Keratinocyte (primary cell): ENCODE data around the gene RNF150. TPM values are rescaled to one million over a fixed set of nuclear protein-coding genes. Genes with fewer than 3 reads are reported as not detected.

Source experiments
- DNase-seq: peaks from one replicate; pipeline ENCODE4 v3.0.0-alpha.2; 2011; ENCODE audit warnings: low read depth, missing footprints, low spot score
- FAIRE-seq: peaks from 2 replicates; lab custom pipeline; 2011; peaks lifted over from hg19 to GRCh38; lab: Jason Lieb, UNC
- H2AFZ ChIP-seq: 2 replicates; pipeline ENCODE4 v1.6.0; 2012; ENCODE audit warnings: low read length, control low read depth, inconsistent platforms; ENCODE audit not compliant: control insufficient read depth
- H3K27ac ChIP-seq: 2 replicates; pipeline ENCODE4 v1.5.1; 2011; ENCODE audit warnings: low read length; ENCODE audit not compliant: control insufficient read depth, insufficient read depth
- H3K27me3 ChIP-seq: 3 replicates; pipeline ENCODE4 v1.6.0; 2011; ENCODE audit warnings: low read length; ENCODE audit not compliant: control insufficient read depth, insufficient read depth; ENCODE audit errors: extremely low read depth
- H3K36me3 ChIP-seq, 2 experiments: 2 replicates in 1 of 2; 3 replicates in 1 of 2; pipeline ENCODE4 v1.5.1; 2011; ENCODE audit warnings: low read length in 2 of 2, mild to moderate bottlenecking in 1 of 2; ENCODE audit not compliant: control insufficient read depth in 2 of 2, insufficient read depth in 2 of 2; ENCODE audit errors: extremely low read depth in 1 of 2
- H3K4me1 ChIP-seq: 3 replicates; pipeline ENCODE4 v1.5.1; 2011; ENCODE audit warnings: low read length; ENCODE audit not compliant: control insufficient read depth, insufficient read depth; ENCODE audit errors: extremely low read depth
- H3K4me2 ChIP-seq: 3 replicates; pipeline ENCODE4 v1.6.0; 2011; ENCODE audit warnings: low read depth, low read length; ENCODE audit not compliant: control insufficient read depth, insufficient read depth; ENCODE audit errors: extremely low read depth
- H3K4me3 ChIP-seq, 3 experiments: fragments of 200-600 bp in 1 of 3; sonication (generic) in 1 of 3; 2 replicates in 2 of 3; 3 replicates in 1 of 3; pipeline ENCODE4 v1.5.1; 2011 to 2016; ENCODE audit warnings: low read length in 3 of 3, mild to moderate bottlenecking in 3 of 3, control low read depth in 2 of 3, inconsistent platforms in 1 of 3, low read depth in 1 of 3, mixed read lengths in 1 of 3, mixed run types in 1 of 3, moderate library complexity in 1 of 3; ENCODE audit not compliant: control insufficient read depth in 2 of 3, insufficient read depth in 2 of 3; ENCODE audit errors: extremely low read depth in 1 of 3
- H3K79me2 ChIP-seq: 2 replicates; pipeline ENCODE4 v1.6.0; 2012; ENCODE audit warnings: low read length; ENCODE audit not compliant: control insufficient read depth, insufficient read depth
- H3K9ac ChIP-seq: 3 replicates; pipeline ENCODE4 v1.6.0; 2011; ENCODE audit warnings: low read length; ENCODE audit not compliant: control insufficient read depth, insufficient read depth; ENCODE audit errors: extremely low read depth
- H3K9me1 ChIP-seq: 3 replicates; pipeline ENCODE4 v1.6.0; 2011; ENCODE audit warnings: low read length; ENCODE audit not compliant: control insufficient read depth, insufficient read depth; ENCODE audit errors: extremely low read depth
- H3K9me3 ChIP-seq: 2 replicates; pipeline ENCODE4 v1.5.1; 2012; ENCODE audit warnings: low read depth, low read length; ENCODE audit not compliant: control insufficient read depth
- H4K20me1 ChIP-seq: 3 replicates; pipeline ENCODE4 v1.6.0; 2011; ENCODE audit warnings: low read length; ENCODE audit not compliant: control insufficient read depth, insufficient read depth; ENCODE audit errors: extremely low read depth
- CTCF ChIP-seq, 3 experiments: IDR thresholded peaks in 1 of 3; conservative IDR thresholded peaks in 1 of 3; optimal IDR thresholded peaks in 1 of 3; 2 replicates in 2 of 3; 3 replicates in 1 of 3; pipeline versions ENCODE3 to v1.5.1; 2011; ENCODE audit warnings: low read length in 3 of 3, mild to moderate bottlenecking in 3 of 3, moderate library complexity in 2 of 3, control low read depth in 1 of 3, inconsistent platforms in 1 of 3; ENCODE audit not compliant: insufficient read depth in 2 of 3; ENCODE audit errors: extremely low read depth in 1 of 3
- EZH2 ChIP-seq: IDR thresholded peaks from one replicate; pipeline ENCODE4 v1.6.1; 2012; ENCODE audit warnings: inconsistent platforms, mild to moderate bottlenecking, low read length, moderate library complexity
- dilution Hi-C: fragments of 300-500 bp; cut with MboI; formaldehyde crosslinking; loops from one replicate; pipeline ENCODE4 v1.7.0; 2020; ENCODE audit warnings: low sequenced_read_pairs; ENCODE audit not compliant: extremely low pct_ligation_motif_present
- polyA plus RNA-seq, 5 experiments: library from polyadenylated mRNA; depleted of rRNA in 3 of 5; stranded (reverse) in 3 of 5; stranded (forward) in 1 of 5; unstranded in 1 of 5; fragments of >200 nt; gene quantifications; 1 replicate in 1 of 5; 2 replicates in 3 of 5; 3 replicates in 1 of 5; pipeline versions ENCODE4 v1.2.1 to v1.2.3, GENCODE V29; 2011 to 2012; ENCODE audit warnings: missing spikeins in 2 of 5, low read depth in 1 of 5, low replicate concordance in 1 of 5

Gene RNF150
- polyA plus RNA-seq, 1 donor (not counting 4 experiments of a cell fraction or from before 2014, with no cell fraction given), result 0.18 TPM

GRCh38 chr4:141003193-141003592, 130.1 kb downstream of the RNF150 start:
- no peak for FAIRE-seq

DNA sequence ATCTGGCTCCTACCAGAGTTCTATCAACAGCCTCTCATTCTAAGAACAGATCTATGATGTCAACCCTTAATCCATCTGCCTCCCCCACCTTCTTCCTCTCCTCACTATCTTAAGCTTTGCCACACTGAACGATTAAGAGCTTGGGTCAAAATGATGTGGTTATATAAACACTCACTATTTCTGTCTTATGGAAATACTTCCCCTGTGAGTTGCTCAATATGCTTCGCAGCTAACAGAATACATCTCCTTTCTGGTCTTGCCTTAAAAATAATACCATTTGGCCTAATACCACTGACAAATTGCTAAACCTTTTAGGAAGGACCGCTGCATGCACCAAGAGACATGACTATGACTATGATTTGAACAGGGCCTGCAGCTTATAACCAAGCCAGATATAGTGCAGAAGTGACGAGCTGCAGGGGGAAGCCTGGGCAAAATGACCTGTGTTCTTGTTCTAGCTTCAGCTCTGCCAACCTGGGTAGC, 130.9 kb downstream of the RNF150 start:
- Histone ChIP-seq H3K27ac (no peak overlapping the region), H3K4me1 (no peaks in the 10 kb centered on the region), H3K79me2 (no peaks in the 10 kb centered on the region), H2AFZ (no peak overlapping the region), H3K9me3 (no peaks in the 10 kb centered on the region), H3K9me1 (no peaks in the 10 kb centered on the region), H3K27me3 (no peaks in the 10 kb centered on the region), H3K4me2 (no peak overlapping the region), H4K20me1 (no peaks in the 10 kb centered on the region), H3K9ac (no peak overlapping the region), H3K36me3 (no peaks in the 10 kb centered on the region), H3K4me3 (no peak overlapping the region)
- dilution Hi-C loops, result no loop called here
- DNase-seq (no peak), FAIRE-seq (no peak)
- no peak for TF ChIP-seq EZH2

More at GRCh38 chr4:141003193-141003592, 130.1 kb downstream of the RNF150 start:
- no peaks in the 10 kb centered on the region for H3K9me1 ChIP-seq
- H3K36me3 ChIP-seq, result no peaks in the 10 kb centered on the region
- no peaks in the 10 kb centered on the region for H4K20me1 ChIP-seq
- H3K9ac ChIP-seq, result no peak overlapping the region
- dilution Hi-C loops, result no loop called here
- TF ChIP-seq EZH2, result no peak
- no peak for TF ChIP-seq CTCF (optimal IDR thresholded peaks at IDR 0.05 in 1 of 3, IDR thresholded peaks at IDR 0.05 in 1 of 3, conservative IDR thresholded peaks at IDR 0.05 in 1 of 3; ENCODE audit: extremely low read depth in 1 of 3, insufficient read depth in 2 of 3, low read length in 3 of 3)
- DNase-seq, result no peak
- H3K4me1 ChIP-seq, result no peaks in the 10 kb centered on the region
- H3K4me2 ChIP-seq, result no peak overlapping the region
- H2AFZ ChIP-seq, result no peak overlapping the region
- H3K9me3 ChIP-seq, result no peaks in the 10 kb centered on the region
- no peaks in the 10 kb centered on the region for H3K27me3 ChIP-seq
- no peak overlapping the region for H3K4me3 ChIP-seq
- no peak overlapping the region for H3K27ac ChIP-seq
- H3K79me2 ChIP-seq, result no peaks in the 10 kb centered on the region

GRCh38 chr4:140996766-140997165, 136.5 kb downstream of the RNF150 start:
- Histone ChIP-seq H3K9me1 (no peaks in the 10 kb centered on the region), H3K9me3 (no peaks in the 10 kb centered on the region), H3K79me2 (no peaks in the 10 kb centered on the region), H3K4me1 (no peaks in the 10 kb centered on the region), H3K27ac (no peak overlapping the region), H3K27me3 (no peaks in the 10 kb centered on the region), H3K4me3 (no peak overlapping the region), H3K9ac (no peak overlapping the region), H3K4me2 (no peak overlapping the region), H4K20me1 (no peaks in the 10 kb centered on the region), H3K36me3 (no peaks in the 10 kb centered on the region), H2AFZ (no peak overlapping the region)
- dilution Hi-C loops, result no loop called here
- no peak for FAIRE-seq
- no peak for DNase-seq
- TF ChIP-seq CTCF (optimal IDR thresholded peaks at IDR 0.05 in 1 of 3, IDR thresholded peaks at IDR 0.05 in 1 of 3, conservative IDR thresholded peaks at IDR 0.05 in 1 of 3; ENCODE audit: extremely low read depth in 1 of 3, insufficient read depth in 2 of 3, low read length in 3 of 3) (no peak), EZH2 (no peak)
